H1 (cell line): Measurements from ENCODE around the gene ARNT2. TPM values are rescaled to one million over a fixed set of nuclear protein-coding genes. Genes with fewer than 3 reads are reported as not detected.
A peak's percentile ranks its signal among the peaks of the same experiment; 100 is the strongest.

Experiments used
- CTCF ChIA-PET: fragments of 300-600 bp; sonication (Branson Sonifier 250); formaldehyde crosslinking; loops from one replicate; lab custom pipeline; 2021; ENCODE audit not compliant: partially characterized antibody; lab: Charles Lee
- POLR2A ChIA-PET: fragments of 300-600 bp; sonication (Branson Sonifier 250); formaldehyde crosslinking; loops from one replicate; lab custom pipeline; 2021; ENCODE audit warnings: inconsistent platforms; ENCODE audit not compliant: partially characterized antibody; lab: Charles Lee
- DNase-seq, 2 experiments: peaks; one replicate each; pipeline versions ENCODE4 v3.0.0 to v3.0.0-alpha.2; 2010 to 2022; ENCODE audit warnings: low spot score in 2 of 2, low read depth in 1 of 2, mixed read lengths in 1 of 2
- FAIRE-seq: peaks from 2 replicates; lab custom pipeline; 2011; peaks lifted over from hg19 to GRCh38; lab: Jason Lieb, UNC
- H2AFZ ChIP-seq: 2 replicates; pipeline ENCODE4 v1.8.1; 2012; ENCODE audit warnings: low read length, inconsistent platforms
- H2AK5ac ChIP-seq: 2 replicates; pipeline ENCODE4 v1.6.1; 2013; ENCODE audit warnings: low read depth, low read length
- H2BK120ac ChIP-seq: replicated peaks from 2 replicates; pipeline ENCODE3; 2013; ENCODE audit warnings: low read depth, low read length, inconsistent platforms
- H2BK12ac ChIP-seq: 2 replicates; pipeline ENCODE4 v1.6.1; 2013; ENCODE audit warnings: low read depth, low read length
- H2BK15ac ChIP-seq: 2 replicates; pipeline ENCODE4 v1.6.1; 2013; ENCODE audit warnings: low read length
- H2BK20ac ChIP-seq: 2 replicates; pipeline ENCODE4 v1.6.1; 2013; ENCODE audit warnings: low read length
- H2BK5ac ChIP-seq: 2 replicates; pipeline ENCODE4 v1.6.1; 2013; ENCODE audit warnings: low read depth, low read length
- H3K14ac ChIP-seq: 2 replicates; pipeline ENCODE4 v1.6.1; 2013; ENCODE audit warnings: inconsistent platforms; ENCODE audit not compliant: insufficient read length
- H3K18ac ChIP-seq: 2 replicates; pipeline ENCODE4 v1.6.1; 2013; ENCODE audit warnings: low read length; ENCODE audit errors: extremely low read depth
- H3K23ac ChIP-seq: 2 replicates; pipeline ENCODE4 v1.6.1; 2013; ENCODE audit warnings: inconsistent platforms; ENCODE audit not compliant: insufficient read length
- H3K23me2 ChIP-seq: 2 replicates; pipeline ENCODE4 v1.6.1; 2013; ENCODE audit warnings: low read depth, low read length
- H3K27ac ChIP-seq: 2 replicates; pipeline ENCODE4 v1.6.1; 2011; ENCODE audit warnings: low read depth, low read length, inconsistent platforms
- H3K27me3 ChIP-seq, 4 experiments: replicated peaks in 1 of 4; 1 replicate in 1 of 4; 2 replicates in 3 of 4; pipeline versions ENCODE4 v1.6.1 to v1.8.1; 2011 to 2013; ENCODE audit warnings: low read length in 3 of 4, mild to moderate bottlenecking in 3 of 4, inconsistent platforms in 2 of 4, mixed read lengths in 2 of 4, moderate library complexity in 1 of 4; ENCODE audit not compliant: control insufficient read depth in 3 of 4, insufficient read depth in 3 of 4; ENCODE audit errors: extremely low read depth in 1 of 4
- H3K36me3 ChIP-seq, 4 experiments: 2 replicates each; pipeline versions ENCODE4 v1.6.1 to v1.8.1; 2011 to 2013; ENCODE audit warnings: mild to moderate bottlenecking in 4 of 4, low read length in 3 of 4, moderate library complexity in 2 of 4, control low read depth in 1 of 4, inconsistent platforms in 1 of 4; ENCODE audit not compliant: insufficient read depth in 4 of 4, control insufficient read depth in 2 of 4
- H3K4ac ChIP-seq: replicated peaks from 2 replicates; pipeline ENCODE3; 2013; ENCODE audit warnings: low read length, low read depth, mixed read lengths, inconsistent platforms; ENCODE audit not compliant: insufficient read length
- H3K4me1 ChIP-seq, 4 experiments: replicated peaks in 1 of 4; 1 replicate in 1 of 4; 2 replicates in 3 of 4; pipeline versions ENCODE4 v1.6.1 to v1.8.1; 2011 to 2013; ENCODE audit warnings: low read length in 3 of 4, inconsistent platforms in 2 of 4, mixed read lengths in 1 of 4; ENCODE audit not compliant: insufficient read depth in 4 of 4, control insufficient read depth in 3 of 4
- H3K4me2 ChIP-seq, 2 experiments: 2 replicates each; pipeline versions ENCODE4 v1.6.1 to v1.8.1; 2011 to 2013; ENCODE audit warnings: low read depth in 2 of 2, low read length in 2 of 2, control low read depth in 1 of 2, inconsistent platforms in 1 of 2, mild to moderate bottlenecking in 1 of 2; ENCODE audit not compliant: insufficient read depth in 1 of 2
- H3K4me3 ChIP-seq, 4 experiments: fragments of 200-600, 300-600 bp in 1 of 4; sonication (generic), shearing (Covaris generic), sonication (Bioruptor Twin) in 1 of 4; 2 replicates each; pipeline versions ENCODE4 v1.5.1 to v1.8.1; 2011 to 2016; ENCODE audit warnings: low read length in 4 of 4, low read depth in 3 of 4, control low read depth in 2 of 4, inconsistent platforms in 2 of 4, mild to moderate bottlenecking in 2 of 4, mixed read lengths in 1 of 4, moderate library complexity in 1 of 4; ENCODE audit not compliant: insufficient read depth in 2 of 4; ENCODE audit errors: extremely low read depth in 1 of 4
- H3K56ac ChIP-seq: replicated peaks from 2 replicates; pipeline ENCODE3; 2013; ENCODE audit warnings: low read depth, mild to moderate bottlenecking, mixed read lengths, low read length, inconsistent platforms; ENCODE audit not compliant: insufficient read length
- H3K79me1 ChIP-seq: 2 replicates; pipeline ENCODE4 v1.6.1; 2013; ENCODE audit warnings: low read depth, low read length, control low read depth
- H3K79me2 ChIP-seq, 2 experiments: 2 replicates each; pipeline versions ENCODE4 v1.6.1 to v1.8.1; 2012 to 2013; ENCODE audit warnings: low read length in 2 of 2, mild to moderate bottlenecking in 2 of 2, inconsistent platforms in 1 of 2; ENCODE audit not compliant: insufficient read depth in 2 of 2, control insufficient read depth in 1 of 2
- H3K9ac ChIP-seq, 4 experiments: replicated peaks in 1 of 4; 1 replicate in 1 of 4; 2 replicates in 3 of 4; pipeline versions ENCODE4 v1.6.1 to v1.8.1; 2011 to 2013; ENCODE audit warnings: low read depth in 3 of 4, low read length in 3 of 4, control low read depth in 2 of 4, mild to moderate bottlenecking in 2 of 4, moderate library complexity in 2 of 4, inconsistent platforms in 1 of 4; ENCODE audit errors: extremely low read depth in 1 of 4
- H3K9me3 ChIP-seq, 2 experiments: 2 replicates each; pipeline versions ENCODE4 v1.6.1 to v1.8.1; 2012 to 2013; ENCODE audit warnings: mild to moderate bottlenecking in 2 of 2, moderate library complexity in 2 of 2, control low read depth in 1 of 2, inconsistent platforms in 1 of 2, low read depth in 1 of 2, low read length in 1 of 2, mixed read lengths in 1 of 2; ENCODE audit not compliant: insufficient read depth in 2 of 2
- H4K20me1 ChIP-seq, 2 experiments: replicated peaks in 1 of 2; 2 replicates each; pipeline versions ENCODE3 to v1.8.1; 2011 to 2013; ENCODE audit warnings: inconsistent platforms in 2 of 2, low read length in 2 of 2, mild to moderate bottlenecking in 1 of 2; ENCODE audit not compliant: insufficient read depth in 2 of 2, control insufficient read depth in 1 of 2
- H4K5ac ChIP-seq: 2 replicates; pipeline ENCODE4 v1.6.1; 2013; ENCODE audit warnings: low read length, low read depth, mixed read lengths, inconsistent platforms; ENCODE audit not compliant: insufficient read length
- H4K8ac ChIP-seq: 2 replicates; pipeline ENCODE4 v1.8.0; 2013; ENCODE audit warnings: mild to moderate bottlenecking, moderate library complexity, low read length, inconsistent platforms; ENCODE audit not compliant: insufficient read depth; ENCODE audit errors: extremely low read depth
- H4K91ac ChIP-seq: replicated peaks from 2 replicates; pipeline ENCODE3; 2013; ENCODE audit warnings: low read length, mixed read lengths, inconsistent platforms; ENCODE audit not compliant: insufficient read length
- ASH2L ChIP-seq: fragments of 200-600, 300-600 bp; sonication (generic); IDR thresholded peaks from one replicate; pipeline ENCODE4 v1.7.1; 2017; ENCODE audit warnings: low read length
- BRCA1 ChIP-seq: IDR thresholded peaks from 2 replicates; pipeline ENCODE4 v1.6.1; 2012; ENCODE audit warnings: low read depth, low read length, improper control_type of control experiment
- EP300 ChIP-seq, 2 experiments: IDR thresholded peaks; 1 replicate in 1 of 2; 2 replicates in 1 of 2; pipeline ENCODE4 v1.6.1; 2011 to 2012; ENCODE audit warnings: low read depth in 2 of 2, low read length in 2 of 2, mild to moderate bottlenecking in 2 of 2, borderline replicate concordance in 1 of 2, inconsistent platforms in 1 of 2, moderate library complexity in 1 of 2
- EZH2 ChIP-seq: fragments of 200-600 bp; sonication (generic); IDR thresholded peaks from 2 replicates; pipeline ENCODE4 v1.7.1; 2012; ENCODE audit warnings: low read depth, mild to moderate bottlenecking, moderate library complexity, low read length, inconsistent platforms; ENCODE audit not compliant: severe bottlenecking
- GTF2F1 ChIP-seq: IDR thresholded peaks from 2 replicates; pipeline ENCODE4 v1.6.1; 2012; ENCODE audit warnings: low read depth, low read length, improper control_type of control experiment, borderline replicate concordance
- HDAC6 ChIP-seq: IDR thresholded peaks from one replicate; pipeline ENCODE4 v1.7.1; 2012; ENCODE audit warnings: low read depth, mild to moderate bottlenecking, inconsistent platforms, low read length, moderate library complexity
- KDM4A ChIP-seq: IDR thresholded peaks from one replicate; pipeline ENCODE4 v1.7.1; 2012; ENCODE audit warnings: low read depth, mild to moderate bottlenecking, moderate library complexity, low read length, inconsistent platforms; ENCODE audit not compliant: severe bottlenecking
- NRF1 ChIP-seq: IDR thresholded peaks from 2 replicates; pipeline ENCODE4 v1.6.1; 2011; ENCODE audit warnings: mild to moderate bottlenecking, low read depth, low read length, improper control_type of control experiment
- RAD21 ChIP-seq, 2 experiments: IDR thresholded peaks in 1 of 2; conservative IDR thresholded peaks in 1 of 2; 2 replicates each; pipeline ENCODE4 v1.6.1; 2011; ENCODE audit warnings: low read depth in 2 of 2, low read length in 2 of 2, improper control_type of control experiment in 1 of 2, inconsistent platforms in 1 of 2, mild to moderate bottlenecking in 1 of 2, moderate library complexity in 1 of 2
- RNF2 ChIP-seq: fragments of 200-900, 300-1000 bp; sonication (generic); IDR thresholded peaks from 2 replicates; pipeline ENCODE4 v1.7.1; 2016; ENCODE audit warnings: borderline replicate concordance, low read depth, mild to moderate bottlenecking, antibody characterized with exemption, low read length; ENCODE audit not compliant: poor library complexity, severe bottlenecking; ENCODE audit errors: missing control alignments
- RXRA ChIP-seq: IDR thresholded peaks from 2 replicates; pipeline ENCODE4 v1.6.1; 2011; ENCODE audit warnings: low read depth, mild to moderate bottlenecking, low read length, moderate library complexity; ENCODE audit not compliant: insufficient read depth
- SRF ChIP-seq: IDR thresholded peaks from 2 replicates; pipeline ENCODE4 v1.6.1; 2011; ENCODE audit warnings: mild to moderate bottlenecking, low read depth, low read length, moderate library complexity
- TAF1 ChIP-seq: IDR thresholded peaks from 2 replicates; pipeline ENCODE4 v1.6.1; 2011; ENCODE audit warnings: mild to moderate bottlenecking, low read depth, low read length
- WGBS, 2 experiments: shearing (Covaris generic) in 1 of 2; methylation state at CpG; one replicate each; pipeline versions ENCODE4 v1.1.6 to v1.1.7; 2013 to 2015; ENCODE audit warnings: low lambda C conversion rate in 2 of 2, mixed read lengths in 2 of 2, inconsistent platforms in 1 of 2, low coverage in 1 of 2, missing lambda C conversion rate in 1 of 2; ENCODE audit not compliant: insufficient replicate concordance in 2 of 2, insufficient coverage in 1 of 2, insufficient read length in 1 of 2; ENCODE audit errors: extremely low coverage in 1 of 2, missing lambda C conversion rate in 1 of 2; 5-methylcytosine and 5-hydroxymethylcytosine counted together
- polyA plus RNA-seq, 7 experiments: library from polyadenylated mRNA; depleted of rRNA in 3 of 7; stranded (reverse) in 5 of 7; unstranded in 2 of 7; fragments of >200 nt in 5 of 7; fragments of 200-250 nt in 2 of 7; gene quantifications; 1 replicate in 5 of 7; 2 replicates in 1 of 7; 4 replicates in 1 of 7; pipeline versions ENCODE4 v1.2.1 to v1.2.3, GENCODE V29; 2011 to 2013; ENCODE audit warnings: missing spikeins in 2 of 7, mixed read lengths in 2 of 7
- total RNA-seq: library from RNA; stranded (reverse); fragmentation: NEBNext Ultra II Directional; extraction: Animal tissue kit (Norgen Biotek cat#: 25700); gene quantifications from 2 replicates; pipeline ENCODE4 v1.2.1, GENCODE V29; 2021

The ARNT2 gene
- total and polyA plus RNA-seq, 2 of the 8 experiments (the other 6 are each of a cell fraction or from before 2014, with no cell fraction given): 9.5 to 14.6 TPM

GRCh38 chr15:80503319-80503952 is 99.3 kb downstream of the ARNT2 start:
- WGBS, 2 experiments: 89% methylated on average over 11 of the region's 11 CpGs; no CpG with 5 or more reads in 1 of the 2 experiments
- H3K27ac ChIP-seq: no peak overlapping the region
- POLR2A ChIA-PET: no interaction called here

More at GRCh38 chr15:80503319-80503952, 99.3 kb downstream of the ARNT2 start:
- Histone ChIP-seq H3K23ac (no peak overlapping the region), H3K56ac (no peak overlapping the region), H4K8ac (no peak overlapping the region), H3K23me2 (peaks cover 1% of the 10 kb centered on the region; the same call in 1 of the 2 replicates), H4K5ac (no peak overlapping the region), H2BK15ac (no peak overlapping the region), H3K4me2 (no peak overlapping the region), H3K79me1 (no peaks in the 10 kb centered on the region), H3K9ac (no peak overlapping the region), H2BK120ac (no peak overlapping the region), H3K18ac (no peak overlapping the region), H2BK12ac (no peak overlapping the region), H3K79me2 (no peaks in the 10 kb centered on the region), H4K91ac (no peak overlapping the region), H3K14ac (no peak overlapping the region), H3K4me3 (no peak overlapping the region), H3K27me3 (no peaks in the 10 kb centered on the region), H2BK20ac (no peak overlapping the region), H3K4ac (no peak overlapping the region), H3K4me1 (no peaks in the 10 kb centered on the region), H2BK5ac (no peak overlapping the region), H2AK5ac (no peak overlapping the region), H4K20me1 (peaks cover 0 to 2% of the 10 kb centered on the region in 2 experiments), H2AFZ (no peak overlapping the region), H3K9me3 (no peaks in the 10 kb centered on the region), H3K36me3 (no peaks in the 10 kb centered on the region; a peak in 1 of 8 replicates)
- FAIRE-seq (no peak), DNase-seq (peak in 1 of 2 experiments; percentile 31)
- CTCF ChIA-PET: no interaction called here
- TF ChIP-seq ASH2L: no peak
- TF ChIP-seq SRF: no peak
- TF ChIP-seq EZH2: no peak
- TF ChIP-seq TAF1: no peak
- no peak for TF ChIP-seq BRCA1
- TF ChIP-seq HDAC6: no peak
- TF ChIP-seq GTF2F1: no peak
- TF ChIP-seq RNF2: no peak
- no peak for TF ChIP-seq KDM4A
- no peak for TF ChIP-seq RXRA
- no peak for TF ChIP-seq NRF1
- no peak for TF ChIP-seq EP300 (IDR thresholded peaks at IDR 0.05; ENCODE audit: borderline replicate concordance in 1 of 2, low read depth in 2 of 2, low read length in 2 of 2)
- no peak for TF ChIP-seq RAD21 (IDR thresholded peaks at IDR 0.05 in 1 of 2, conservative IDR thresholded peaks at IDR 0.05 in 1 of 2; ENCODE audit: low read depth in 2 of 2, low read length in 2 of 2)
